ENCODE data around the gene UQCC2. TPM values are rescaled to one million over a fixed set of nuclear protein-coding genes. Genes with fewer than 3 reads are reported as not detected.

The UQCC2 gene
- total and polyA plus RNA-seq, 4 experiments from 2014 or later = 22.8 to 57.9 (median 34.6) TPM

DNA sequence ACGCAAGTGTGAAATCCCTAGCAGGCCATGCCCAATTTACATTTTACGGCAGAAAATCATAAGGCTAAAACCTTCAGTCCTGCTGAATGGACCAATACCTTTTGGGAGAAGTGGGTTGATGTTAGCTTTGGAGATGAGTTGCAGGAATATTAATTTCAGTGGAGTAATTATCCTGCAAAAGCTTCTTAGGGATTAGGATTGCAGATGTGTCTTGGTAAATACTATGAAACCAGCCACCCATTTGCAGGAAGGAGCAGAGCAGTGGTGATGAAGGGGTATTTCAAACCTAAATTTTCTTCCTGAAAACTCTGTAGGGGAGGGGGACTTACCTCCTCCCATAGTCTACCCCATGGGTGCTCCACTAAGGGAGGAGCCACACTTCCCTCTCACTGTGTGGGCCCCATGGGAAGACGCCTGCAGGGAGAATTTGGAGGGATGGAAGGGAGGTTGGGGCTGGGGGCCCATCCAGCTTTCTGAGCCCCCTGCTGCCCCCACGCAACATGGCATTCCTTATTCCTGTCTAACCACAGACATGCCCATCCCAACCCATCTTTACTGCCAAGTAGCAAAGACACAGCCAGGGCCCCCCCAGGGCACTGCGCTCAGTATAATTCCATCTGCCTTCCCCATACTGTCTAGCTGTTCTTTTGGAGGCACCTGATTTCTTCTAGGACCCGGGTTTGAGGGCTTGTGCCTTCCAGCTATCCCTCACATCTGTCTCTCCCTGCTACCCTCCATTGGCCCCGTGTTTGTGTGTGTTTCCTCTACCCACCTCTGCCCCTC lies 14.6 kb upstream of the UQCC2 start:
- DNase-seq = no peak
- ChIA-PET POLR2A (ENCODE audit: partially characterized antibody) (interaction anchor here (1.2 kb wide), 1 partner anchor 11 kb away, joined by 3 read pairs; no protein-coding TSS in a partner anchor), CTCF (ENCODE audit: partially characterized antibody) (no interaction called here)
- Histone ChIP-seq H3K4me3 (ENCODE audit: low read length in 2 of 2) (no peak overlapping the region), H3K27ac (ENCODE audit: low read depth, low read length) (no peak overlapping the region), H3K36me3 (ENCODE audit: insufficient read depth, low read length) (no peaks in the 10 kb centered on the region), H3K4me1 (ENCODE audit: insufficient read depth, low read length) (peaks cover 11% of the 10 kb centered on the region), H3K27me3 (ENCODE audit: insufficient read depth, low read length) (peaks cover 5% of the 10 kb centered on the region), H3K9me3 (ENCODE audit: control insufficient read depth in 1 of 2, low read length in 2 of 2) (no peaks in the 10 kb centered on the region)
- peaks cover 7 to 10% of the 10 kb centered on the region in 2 donors for H3K27me3 Mint-ChIP-seq
- H3K9me3 Mint-ChIP-seq = peaks cover 0 to 3% (median 0%) of the 10 kb centered on the region in 8 donors
- no peaks in the 10 kb centered on the region for H3K36me3 Mint-ChIP-seq
- no peak overlapping the region for H3K27ac Mint-ChIP-seq
- H3K4me1 Mint-ChIP-seq = peaks cover 8 to 20% (median 12%) of the 10 kb centered on the region in 4 donors
- intact Hi-C loops (cut with micrococcal nuclease) = no loop called here
- H3K4me3 Mint-ChIP-seq = no peak overlapping the region

- Mint-ChIP-seq H3K27ac (peak overlapping the region in 1 of 7 donors; percentile 57), H3K27me3 (peaks cover 9 to 10% of the 10 kb centered on the region in 2 donors), H3K36me3 (no peaks in the 10 kb centered on the region), H3K4me3 (no peak overlapping the region), H3K9me3 (peaks cover 0 to 3% (median 0%) of the 10 kb centered on the region in 8 donors), H3K4me1 (peaks cover 8 to 20% (median 12%) of the 10 kb centered on the region in 4 donors)
- intact Hi-C loops (cut with micrococcal nuclease) = no loop called here
- peaks cover 11% of the 10 kb centered on the region for H3K4me1 ChIP-seq (ENCODE audit: insufficient read depth, low read length)
- H3K27me3 ChIP-seq (ENCODE audit: insufficient read depth, low read length) = peaks cover 7% of the 10 kb centered on the region
- no peaks in the 10 kb centered on the region for H3K9me3 ChIP-seq (ENCODE audit: control insufficient read depth in 1 of 2, low read length in 2 of 2)
- no peak overlapping the region for H3K27ac ChIP-seq (ENCODE audit: low read depth, low read length)
- DNase-seq = no peak
- ChIA-PET CTCF (ENCODE audit: partially characterized antibody) (interaction anchor here (1.3 kb wide), 1 partner anchor 14 kb away, joined by 5 read pairs; the partner anchor contains the start of gene UQCC2), POLR2A (ENCODE audit: partially characterized antibody) (no interaction called here)
- no peak overlapping the region for H3K4me3 ChIP-seq (ENCODE audit: low read length in 2 of 2)
- H3K36me3 ChIP-seq (ENCODE audit: insufficient read depth, low read length) = no peaks in the 10 kb centered on the region
These were observed 13.7 kb upstream of the UQCC2 start for GRCh38 chr6:33725222-33725621.

GRCh38 chr6:33724102-33725023 lies 12.9 kb upstream of the UQCC2 start:
- Mint-ChIP-seq H3K27ac (peak overlapping the region in 3 of 7 donors; percentile 7 to 53 (median 25)), H3K4me3 (peak overlapping the region in 7 of 8 donors; percentile 21 to 68 (median 51)), H3K4me1 (peaks cover 8 to 20% (median 12%) of the 10 kb centered on the region in 4 donors), H3K36me3 (no peaks in the 10 kb centered on the region), H3K27me3 (peaks cover 9 to 10% of the 10 kb centered on the region in 2 donors), H3K9me3 (peaks cover 0 to 3% (median 0%) of the 10 kb centered on the region in 8 donors)
- ChIA-PET CTCF (ENCODE audit: partially characterized antibody) (interaction anchor here (1.3 kb wide), 1 partner anchor 13 kb away, joined by 5 read pairs; the partner anchor contains the start of gene UQCC2), POLR2A (ENCODE audit: partially characterized antibody) (interaction anchor here (0.6 kb wide), 1 partner anchor 127 kb away, joined by 3 read pairs; no protein-coding TSS in a partner anchor)
- H3K9me3 ChIP-seq (ENCODE audit: control insufficient read depth in 1 of 2, low read length in 2 of 2) = no peaks in the 10 kb centered on the region
- H3K27ac ChIP-seq (ENCODE audit: low read depth, low read length) = no peak overlapping the region
- H3K4me1 ChIP-seq (ENCODE audit: insufficient read depth, low read length) = peaks cover 11% of the 10 kb centered on the region
- DNase-seq = peak in 1 of 5 donors; percentile 6
- no peaks in the 10 kb centered on the region for H3K36me3 ChIP-seq (ENCODE audit: insufficient read depth, low read length)
- no peak overlapping the region for H3K4me3 ChIP-seq (ENCODE audit: low read length in 2 of 2)
- intact Hi-C loops (cut with micrococcal nuclease) = no loop called here
- peaks cover 7% of the 10 kb centered on the region for H3K27me3 ChIP-seq (ENCODE audit: insufficient read depth, low read length)

DNA sequence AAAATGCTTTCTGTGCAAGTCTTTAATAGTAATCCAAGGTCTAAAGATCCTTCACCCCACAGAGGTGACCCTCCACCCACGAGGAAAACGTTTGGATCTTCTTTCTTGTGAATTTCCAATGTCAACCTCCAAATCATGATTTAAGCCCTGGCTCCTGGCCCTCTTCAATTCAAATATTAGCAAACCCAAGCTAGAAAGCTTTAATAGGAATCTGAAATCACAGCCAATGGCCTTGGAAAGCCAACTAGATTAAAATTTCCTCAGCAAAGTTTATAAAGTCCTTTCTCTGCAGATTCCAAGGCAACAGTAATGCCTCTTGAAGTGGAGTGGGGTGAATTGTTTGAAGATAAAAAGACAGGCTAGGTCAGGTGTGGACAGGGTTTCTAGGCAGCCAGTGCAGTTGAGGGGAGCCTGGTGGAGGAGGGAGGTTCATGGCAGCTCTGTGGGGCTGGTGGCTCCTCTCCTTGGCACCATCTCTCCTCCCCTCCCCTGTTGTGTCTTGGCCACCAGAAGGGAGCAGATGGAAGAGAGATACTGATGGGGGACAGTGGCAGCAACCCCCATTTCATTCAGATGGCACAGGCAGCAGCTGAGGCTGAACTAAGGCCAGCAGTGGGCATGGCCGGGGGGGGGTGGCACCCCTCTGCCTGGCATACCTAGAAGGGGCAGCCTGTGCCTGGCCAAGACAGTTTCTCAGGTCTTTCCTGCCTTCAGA lies 12.0 kb upstream of the UQCC2 start:
- no peak for DNase-seq

GRCh38 chr6:33722103-33722623 lies 10.7 kb upstream of the UQCC2 start:
- no peak for DNase-seq
- H3K4me1 ChIP-seq (ENCODE audit: insufficient read depth, low read length) = peaks cover 11% of the 10 kb centered on the region
- H3K27me3 ChIP-seq (ENCODE audit: insufficient read depth, low read length) = peaks cover 7% of the 10 kb centered on the region
- intact Hi-C loops (cut with micrococcal nuclease) = no loop called here
- H3K4me3 ChIP-seq (ENCODE audit: low read length in 2 of 2) = no peak overlapping the region
- Mint-ChIP-seq H3K27ac (no peak overlapping the region), H3K4me3 (no peak overlapping the region), H3K27me3 (peaks cover 7 to 10% of the 10 kb centered on the region in 2 donors), H3K9me3 (peaks cover 0 to 1% (median 0%) of the 10 kb centered on the region in 8 donors), H3K4me1 (peaks cover 8 to 15% (median 11%) of the 10 kb centered on the region in 4 donors), H3K36me3 (no peaks in the 10 kb centered on the region)
- CTCF ChIA-PET (ENCODE audit: partially characterized antibody) = interaction anchor here (1.5 to 1.7 kb wide), 3 partner anchors 11 to 137 kb away, joined by 3 to 8 read pairs (median 6); partner anchors contain the start of gene UQCC2
- H3K36me3 ChIP-seq (ENCODE audit: insufficient read depth, low read length) = no peaks in the 10 kb centered on the region
- H3K27ac ChIP-seq (ENCODE audit: low read depth, low read length) = no peak overlapping the region
- no peaks in the 10 kb centered on the region for H3K9me3 ChIP-seq (ENCODE audit: control insufficient read depth in 1 of 2, low read length in 2 of 2)
- POLR2A ChIA-PET (ENCODE audit: partially characterized antibody) = no interaction called here

More for the DNA sequence above, 12.0 kb upstream of the UQCC2 start:
- H3K4me1 ChIP-seq (ENCODE audit: insufficient read depth, low read length) = peaks cover 11% of the 10 kb centered on the region
- no peak overlapping the region for H3K4me3 ChIP-seq (ENCODE audit: low read length in 2 of 2)
- Mint-ChIP-seq H3K27ac (no peak overlapping the region), H3K4me3 (peak overlapping the region in 1 of 8 donors; percentile 22), H3K27me3 (peaks cover 7 to 10% of the 10 kb centered on the region in 2 donors), H3K4me1 (peaks cover 8 to 16% (median 12%) of the 10 kb centered on the region in 4 donors), H3K9me3 (peaks cover 0 to 1% (median 0%) of the 10 kb centered on the region in 8 donors), H3K36me3 (no peaks in the 10 kb centered on the region)
- no peaks in the 10 kb centered on the region for H3K9me3 ChIP-seq (ENCODE audit: control insufficient read depth in 1 of 2, low read length in 2 of 2)
- intact Hi-C loops (cut with micrococcal nuclease) = no loop called here
- H3K27me3 ChIP-seq (ENCODE audit: insufficient read depth, low read length) = peaks cover 7% of the 10 kb centered on the region
- H3K36me3 ChIP-seq (ENCODE audit: insufficient read depth, low read length) = no peaks in the 10 kb centered on the region
- CTCF ChIA-PET (ENCODE audit: partially characterized antibody) = interaction anchor here (0.6 to 1.7 kb wide), 5 partner anchors 10 to 192 kb away, joined by 3 to 8 read pairs (median 5); partner anchors contain the start of gene UQCC2
- POLR2A ChIA-PET (ENCODE audit: partially characterized antibody) = no interaction called here
- H3K27ac ChIP-seq (ENCODE audit: low read depth, low read length) = no peak overlapping the region

DNA sequence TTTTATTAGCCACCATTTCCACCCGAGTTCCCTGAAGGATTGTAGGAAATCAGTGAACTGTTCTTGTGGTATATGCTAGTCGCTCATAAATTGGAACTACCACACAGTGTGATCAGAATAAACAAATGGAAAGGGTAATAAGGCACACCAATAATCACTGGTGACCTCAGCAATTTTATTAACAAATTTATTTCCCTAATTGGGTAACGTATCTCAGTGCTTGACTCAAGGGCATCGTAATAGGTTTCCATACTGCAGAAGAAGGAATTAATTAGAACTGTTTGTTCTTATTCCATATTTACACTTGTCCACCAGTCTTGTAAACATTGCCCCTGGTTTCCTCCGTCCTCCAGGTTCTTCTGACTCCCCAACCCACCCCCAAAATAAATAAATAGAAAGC lies 10.0 kb upstream of the UQCC2 start:
- POLR2A ChIA-PET (ENCODE audit: partially characterized antibody) = interaction anchor here (1.0 kb wide), 1 partner anchor 10 kb away, joined by 4 read pairs; the partner anchor contains the start of gene UQCC2
- no peaks in the 10 kb centered on the region for H3K9me3 Mint-ChIP-seq

More for the DNA sequence above, 10.0 kb upstream of the UQCC2 start:
- Mint-ChIP-seq H3K4me1 (peaks cover 8 to 15% (median 11%) of the 10 kb centered on the region in 4 donors), H3K27me3 (peaks cover 7 to 8% of the 10 kb centered on the region in 2 donors), H3K4me3 (no peak overlapping the region), H3K27ac (no peak overlapping the region), H3K36me3 (no peaks in the 10 kb centered on the region)
- no peaks in the 10 kb centered on the region for H3K36me3 ChIP-seq (ENCODE audit: insufficient read depth, low read length)
- no peak for DNase-seq
- no peaks in the 10 kb centered on the region for H3K9me3 ChIP-seq (ENCODE audit: control insufficient read depth in 1 of 2, low read length in 2 of 2)
- H3K4me1 ChIP-seq (ENCODE audit: insufficient read depth, low read length) = peaks cover 11% of the 10 kb centered on the region
- peaks cover 7% of the 10 kb centered on the region for H3K27me3 ChIP-seq (ENCODE audit: insufficient read depth, low read length)
- intact Hi-C loops (cut with micrococcal nuclease) = no loop called here
- H3K27ac ChIP-seq (ENCODE audit: low read depth, low read length) = no peak overlapping the region
- CTCF ChIA-PET (ENCODE audit: partially characterized antibody) = interaction anchor here (0.7 to 1.7 kb wide), 3 partner anchors 10 to 136 kb away, joined by 3 to 6 read pairs (median 3); partner anchors contain the start of gene UQCC2
- H3K4me3 ChIP-seq (ENCODE audit: low read length in 2 of 2) = no peak overlapping the region

Data from CD4-positive, alpha-beta memory T cell (primary cell).